SK-MEL-5 (cell line): ENCODE data around the gene PTCHD1. TPM values are rescaled to one million over a fixed set of nuclear protein-coding genes. Genes with fewer than 3 reads are reported as not detected.

Experiments
- DNase-seq: peaks from one replicate; pipeline ENCODE4 v3.0.0-alpha.2; 2016; ENCODE audit warnings: low read depth, low spot score
- in situ Hi-C: cut with HindIII; loops from 2 replicates; pipeline ENCODE4 v1.10.0; 2016; ENCODE audit warnings: low sequenced_read_pairs, high pct_unique_total_duplicates, low pct_unique_long_range_greater_than_20kb
- total RNA-seq: library from RNA; depleted of rRNA; stranded (reverse); fragments of >200 nt; shearing (Covaris generic); gene quantifications from 2 replicates; pipeline ENCODE4 v1.2.3, GENCODE V29; 2014

Gene PTCHD1
- total RNA-seq, 1 experiment from 2014 or later: 0.03 TPM

GRCh38 chrX:23386260-23386659, 51.6 kb downstream of the PTCHD1 start:
- in situ Hi-C loops: no loop called here
- no peak for DNase-seq

- in situ Hi-C loops: no loop called here
- DNase-seq: no peak
These were observed 52.1 kb downstream of the PTCHD1 start for GRCh38 chrX:23386726-23387125.

GRCh38 chrX:23387550-23388184, 53.0 kb downstream of the PTCHD1 start:
- no peak for DNase-seq
- in situ Hi-C loops: no loop called here

- no peak for DNase-seq
- in situ Hi-C loops: no loop called here
These were observed 54.6 kb downstream of the PTCHD1 start for GRCh38 chrX:23389196-23389792.

- in situ Hi-C loops: no loop called here
These were observed 56.3 kb downstream of the PTCHD1 start for GRCh38 chrX:23390979-23391378.

GRCh38 chrX:23392195-23392594, 57.5 kb downstream of the PTCHD1 start:
- DNase-seq: no peak
- in situ Hi-C loops: no loop called here

More at GRCh38 chrX:23390979-23391378, 56.3 kb downstream of the PTCHD1 start:
- no peak for DNase-seq

GRCh38 chrX:23394421-23394820, 59.8 kb downstream of the PTCHD1 start:
- DNase-seq: no peak
- in situ Hi-C loops: no loop called here

- in situ Hi-C loops: no loop called here
- DNase-seq: no peak
These were observed 61.6 kb downstream of the PTCHD1 start for GRCh38 chrX:23396263-23396662.

GRCh38 chrX:23398570-23398969, 63.9 kb downstream of the PTCHD1 start:
- DNase-seq: no peak
- in situ Hi-C loops: no loop called here

- peak; percentile 43 for DNase-seq
- in situ Hi-C loops: no loop called here
These were observed 69.2 kb downstream of the PTCHD1 start for GRCh38 chrX:23403849-23404248.

- DNase-seq: no peak
- in situ Hi-C loops: no loop called here
These were observed 88.3 kb downstream of the PTCHD1 start for GRCh38 chrX:23422912-23423311.

- peak; percentile 72 for DNase-seq
These were observed 99.8 kb downstream of the PTCHD1 start for GRCh38 chrX:23434356-23434884.

GRCh38 chrX:23435108-23435507, 100.5 kb downstream of the PTCHD1 start:
- in situ Hi-C loops: no loop called here
- DNase-seq: peak; percentile 9

More at GRCh38 chrX:23434356-23434884, 99.8 kb downstream of the PTCHD1 start:
- in situ Hi-C loops: no loop called here

- in situ Hi-C loops: no loop called here
- DNase-seq: peak; percentile 26
These were observed 100.9 kb downstream of the PTCHD1 start for GRCh38 chrX:23435575-23435974.

- in situ Hi-C loops: no loop called here
- no peak for DNase-seq
These were observed 102.2 kb downstream of the PTCHD1 start for GRCh38 chrX:23436875-23437274.

GRCh38 chrX:23451266-23451665, 116.6 kb downstream of the PTCHD1 start:
- DNase-seq: no peak
- in situ Hi-C loops: no loop called here
